ENCODE data around the gene CYP26B1.
"Not testable (repeated sequence)": the region's sequence is repeated elsewhere in the genome, so short reads cannot be mapped to it uniquely, and the experiment has no call there.

Gene CYP26B1

DNA sequence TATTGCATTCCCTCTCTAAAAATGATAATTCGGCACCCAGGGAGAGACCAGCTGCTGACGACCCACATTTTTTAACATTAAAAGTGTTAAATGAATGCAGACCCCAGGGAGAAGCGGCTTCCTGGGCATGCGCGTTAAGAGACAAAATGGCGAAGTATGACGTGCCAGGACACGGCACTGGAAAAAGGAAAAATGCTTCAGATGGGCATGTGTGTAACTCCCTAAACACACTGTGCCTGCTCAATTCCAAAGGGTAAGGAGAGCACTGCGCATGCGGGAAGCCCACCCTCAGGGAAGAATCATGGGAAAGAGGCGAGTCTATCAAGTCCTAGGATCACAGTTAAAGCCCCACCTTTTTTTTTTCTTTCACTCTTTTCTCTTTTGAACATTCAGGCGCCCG, 58.1 kb downstream of the CYP26B1 start:
- Histone ChIP-seq H3K27me3 (ENCODE audit: control insufficient read depth in 1 of 2, insufficient read depth in 2 of 2, low read length in 2 of 2) (peaks cover 0 to 7% of the 10 kb centered on the region in 2 donors), H3K9ac (ENCODE audit: low read length in 2 of 2) (no peak overlapping the region), H3K27ac (ENCODE audit: low read length) (no peak overlapping the region), H3K9me3 (ENCODE audit: control insufficient read depth in 2 of 2, low read length in 2 of 2) (no peaks in the 10 kb centered on the region), H3K36me3 (ENCODE audit: control insufficient read depth in 2 of 2, insufficient read depth in 2 of 2, low read length in 2 of 2) (no peaks in the 10 kb centered on the region), H3K4me3 (ENCODE audit: low read length in 2 of 2) (no peak overlapping the region), H3K4me1 (ENCODE audit: control insufficient read depth, insufficient read depth, low read length) (no peaks in the 10 kb centered on the region)

DNA sequence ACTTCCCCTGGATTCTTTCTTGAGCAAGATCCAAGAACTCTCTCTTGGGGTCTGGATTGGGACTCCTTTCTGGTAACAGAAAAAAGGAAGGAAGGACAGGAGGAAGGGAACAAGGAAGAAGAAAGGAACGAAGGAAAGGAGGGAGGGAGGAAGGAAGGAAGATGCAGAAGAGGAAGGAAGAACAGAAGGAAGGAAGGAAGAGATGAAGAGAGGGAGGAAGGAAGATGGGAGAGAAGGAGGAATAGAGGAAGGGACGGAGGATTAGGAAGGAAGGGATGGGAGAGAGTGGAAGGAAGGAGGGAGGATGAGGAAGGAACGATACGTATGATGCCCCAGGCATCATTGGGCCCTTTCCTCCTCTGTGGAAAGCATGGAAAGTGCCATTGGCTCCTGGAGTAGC, 58.6 kb downstream of the CYP26B1 start:
- Histone ChIP-seq H3K9me3 (ENCODE audit: control insufficient read depth in 2 of 2, low read length in 2 of 2) (no peaks in the 10 kb centered on the region), H3K4me1 (ENCODE audit: control insufficient read depth, insufficient read depth, low read length) (no peaks in the 10 kb centered on the region), H3K27me3 (ENCODE audit: control insufficient read depth in 1 of 2, insufficient read depth in 2 of 2, low read length in 2 of 2) (peaks cover 0 to 7% of the 10 kb centered on the region in 2 donors), H3K27ac (ENCODE audit: low read length) (no peak overlapping the region), H3K36me3 (ENCODE audit: control insufficient read depth in 2 of 2, insufficient read depth in 2 of 2, low read length in 2 of 2) (no peaks in the 10 kb centered on the region), H3K4me3 (ENCODE audit: low read length in 2 of 2) (no peak overlapping the region), H3K9ac (ENCODE audit: low read length in 2 of 2) (no peak overlapping the region)

DNA sequence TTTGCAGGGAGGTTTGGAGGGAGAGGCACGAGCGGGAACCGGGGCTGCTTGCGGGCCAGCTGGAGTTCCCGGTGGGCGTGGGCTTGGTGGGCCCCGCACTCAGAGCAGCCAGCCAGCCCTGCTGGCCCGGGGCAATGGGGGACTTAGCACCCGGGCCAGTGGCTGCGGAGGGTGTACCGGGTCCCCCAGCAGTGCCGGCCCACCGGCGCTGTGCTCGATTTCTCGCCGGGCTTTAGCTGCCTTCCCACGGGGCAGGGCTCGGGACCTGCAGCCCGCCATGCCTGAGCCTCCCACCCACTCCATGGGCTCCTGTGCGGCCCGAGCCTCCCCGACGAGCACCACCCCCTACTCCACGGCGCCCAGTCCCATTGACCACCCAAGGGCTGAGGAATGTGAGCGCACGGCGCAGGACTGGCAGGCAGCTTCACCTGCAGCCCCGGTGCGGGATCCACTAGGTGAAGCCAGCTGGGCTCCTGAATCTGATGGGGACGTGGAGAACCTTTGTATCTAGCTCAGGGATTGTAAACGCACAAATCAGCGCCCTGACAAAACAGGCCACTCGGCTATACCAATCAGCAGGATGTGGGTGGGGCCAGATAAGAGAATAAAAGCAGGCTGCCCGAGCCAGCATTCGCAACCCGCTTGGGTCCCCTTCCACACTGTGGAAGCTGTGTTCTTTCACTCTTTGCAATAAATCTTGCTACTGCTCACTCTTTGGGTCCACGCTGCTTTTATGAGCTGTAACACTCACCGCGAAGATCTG, 60.6 kb downstream of the CYP26B1 start:
- H3K36me3 ChIP-seq (ENCODE audit: control insufficient read depth in 2 of 2, insufficient read depth in 2 of 2, low read length in 2 of 2); H3K9ac ChIP-seq (ENCODE audit: low read length in 2 of 2); H3K4me3 ChIP-seq (ENCODE audit: low read length in 2 of 2); H3K27me3 ChIP-seq (ENCODE audit: control insufficient read depth in 1 of 2, insufficient read depth in 2 of 2, low read length in 2 of 2); H3K27ac ChIP-seq (ENCODE audit: low read length); H3K4me1 ChIP-seq (ENCODE audit: control insufficient read depth, insufficient read depth, low read length); H3K9me3 ChIP-seq (ENCODE audit: control insufficient read depth in 2 of 2, low read length in 2 of 2): not testable (repeated sequence)

GRCh38 chr2:72085513-72085912, 62.1 kb downstream of the CYP26B1 start:
- Histone ChIP-seq H3K4me3 (ENCODE audit: low read length in 2 of 2) (no peak overlapping the region), H3K9ac (ENCODE audit: low read length in 2 of 2) (no peak overlapping the region), H3K4me1 (ENCODE audit: control insufficient read depth, insufficient read depth, low read length) (no peaks in the 10 kb centered on the region), H3K27me3 (ENCODE audit: control insufficient read depth in 1 of 2, insufficient read depth in 2 of 2, low read length in 2 of 2) (peaks cover 0 to 7% of the 10 kb centered on the region in 2 donors), H3K36me3 (ENCODE audit: control insufficient read depth in 2 of 2, insufficient read depth in 2 of 2, low read length in 2 of 2) (no peaks in the 10 kb centered on the region), H3K27ac (ENCODE audit: low read length) (no peak overlapping the region), H3K9me3 (ENCODE audit: control insufficient read depth in 2 of 2, low read length in 2 of 2) (no peaks in the 10 kb centered on the region)

DNA sequence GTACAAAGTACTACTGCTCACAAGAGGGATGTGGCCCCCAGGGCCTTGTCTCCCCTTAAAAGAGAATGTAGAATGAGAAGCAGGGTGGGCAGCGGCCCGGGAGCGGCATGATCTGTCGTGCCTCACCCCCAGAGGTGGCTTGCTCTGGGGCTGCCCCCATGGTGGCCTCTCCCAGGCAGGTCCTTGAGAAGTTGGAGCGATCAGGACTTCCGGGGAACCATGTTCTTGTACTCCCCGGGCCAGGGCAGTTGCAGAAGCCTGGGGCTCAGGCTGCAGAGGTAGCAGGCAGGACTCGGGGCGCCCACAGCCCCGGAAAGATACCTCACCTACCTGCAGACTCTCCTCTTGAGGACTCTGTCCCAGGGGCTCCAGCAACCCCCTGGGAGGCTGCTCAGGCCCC, 62.6 kb downstream of the CYP26B1 start:
- H3K27me3 ChIP-seq (ENCODE audit: control insufficient read depth in 1 of 2, insufficient read depth in 2 of 2, low read length in 2 of 2), result peaks cover 0 to 7% of the 10 kb centered on the region in 2 donors
- no peak overlapping the region for H3K4me3 ChIP-seq (ENCODE audit: low read length in 2 of 2)
- no peak overlapping the region for H3K27ac ChIP-seq (ENCODE audit: low read length)
- H3K36me3 ChIP-seq (ENCODE audit: control insufficient read depth in 2 of 2, insufficient read depth in 2 of 2, low read length in 2 of 2), result no peaks in the 10 kb centered on the region
- H3K9ac ChIP-seq (ENCODE audit: low read length in 2 of 2), result no peak overlapping the region
- no peaks in the 10 kb centered on the region for H3K4me1 ChIP-seq (ENCODE audit: control insufficient read depth, insufficient read depth, low read length)
- no peaks in the 10 kb centered on the region for H3K9me3 ChIP-seq (ENCODE audit: control insufficient read depth in 2 of 2, low read length in 2 of 2)

GRCh38 chr2:72084584-72084976, 63.1 kb downstream of the CYP26B1 start:
- Histone ChIP-seq H3K9me3 (ENCODE audit: control insufficient read depth in 2 of 2, low read length in 2 of 2) (no peaks in the 10 kb centered on the region), H3K9ac (ENCODE audit: low read length in 2 of 2) (no peak overlapping the region), H3K36me3 (ENCODE audit: control insufficient read depth in 2 of 2, insufficient read depth in 2 of 2, low read length in 2 of 2) (no peaks in the 10 kb centered on the region), H3K4me1 (ENCODE audit: control insufficient read depth, insufficient read depth, low read length) (no peaks in the 10 kb centered on the region), H3K27me3 (ENCODE audit: control insufficient read depth in 1 of 2, insufficient read depth in 2 of 2, low read length in 2 of 2) (peaks cover 0 to 7% of the 10 kb centered on the region in 2 donors), H3K27ac (ENCODE audit: low read length) (no peak overlapping the region), H3K4me3 (ENCODE audit: low read length in 2 of 2) (no peak overlapping the region)

DNA sequence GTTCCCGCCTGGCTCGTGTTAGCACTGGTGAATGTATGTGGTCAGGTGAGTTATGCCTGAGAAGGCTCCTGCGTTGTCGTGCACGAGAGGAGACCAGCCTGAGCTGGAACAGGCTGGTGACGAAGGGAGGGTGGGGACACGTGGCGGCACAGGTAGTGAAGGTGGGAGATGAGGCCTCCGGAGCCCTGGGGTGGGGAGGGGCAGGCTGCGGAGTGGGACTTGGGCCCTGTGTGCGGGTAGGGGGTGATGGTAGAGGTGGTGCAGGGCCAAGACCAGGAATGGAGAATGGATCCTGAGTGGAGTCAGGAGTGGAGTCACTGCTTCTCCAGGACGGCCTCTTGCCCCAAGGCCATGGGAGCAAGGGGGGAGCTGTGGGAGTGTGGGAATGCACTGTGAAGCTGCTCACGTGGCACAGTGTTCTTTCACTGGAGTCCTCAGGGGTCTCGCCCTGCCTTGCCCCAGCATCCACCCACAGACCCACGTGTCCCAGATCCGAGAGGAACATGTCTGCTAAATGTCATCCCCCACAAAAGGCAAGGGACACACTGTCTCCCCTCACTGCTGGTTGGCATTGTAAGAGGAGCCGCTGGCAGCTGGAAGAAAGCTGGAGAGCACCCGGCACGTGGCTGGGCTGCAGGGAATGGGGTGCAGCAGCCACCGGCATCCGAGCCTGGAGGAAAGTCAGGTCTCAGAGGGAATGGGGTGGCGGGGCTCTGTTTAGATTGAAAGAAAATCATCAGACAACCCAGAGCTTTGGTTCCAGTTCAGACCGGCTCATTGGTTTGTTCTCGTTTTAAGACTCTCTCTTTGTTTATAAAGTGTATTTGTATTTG, 63.7 kb downstream of the CYP26B1 start:
- H3K4me3 ChIP-seq (ENCODE audit: low read length in 2 of 2), result no peak overlapping the region
- no peak overlapping the region for H3K27ac ChIP-seq (ENCODE audit: low read length)
- H3K27me3 ChIP-seq (ENCODE audit: control insufficient read depth in 1 of 2, insufficient read depth in 2 of 2, low read length in 2 of 2), result peaks cover 0 to 7% of the 10 kb centered on the region in 2 donors
- no peaks in the 10 kb centered on the region for H3K36me3 ChIP-seq (ENCODE audit: control insufficient read depth in 2 of 2, insufficient read depth in 2 of 2, low read length in 2 of 2)
- no peaks in the 10 kb centered on the region for H3K4me1 ChIP-seq (ENCODE audit: control insufficient read depth, insufficient read depth, low read length)
- H3K9ac ChIP-seq (ENCODE audit: low read length in 2 of 2), result no peak overlapping the region
- H3K9me3 ChIP-seq (ENCODE audit: control insufficient read depth in 2 of 2, low read length in 2 of 2), result no peaks in the 10 kb centered on the region

- Histone ChIP-seq H3K27me3 (ENCODE audit: control insufficient read depth in 1 of 2, insufficient read depth in 2 of 2, low read length in 2 of 2) (peaks cover 0 to 7% of the 10 kb centered on the region in 2 donors), H3K27ac (ENCODE audit: low read length) (no peak overlapping the region), H3K4me3 (ENCODE audit: low read length in 2 of 2) (no peak overlapping the region), H3K9me3 (ENCODE audit: control insufficient read depth in 2 of 2, low read length in 2 of 2) (no peaks in the 10 kb centered on the region), H3K36me3 (ENCODE audit: control insufficient read depth in 2 of 2, insufficient read depth in 2 of 2, low read length in 2 of 2) (no peaks in the 10 kb centered on the region), H3K9ac (ENCODE audit: low read length in 2 of 2) (no peak overlapping the region), H3K4me1 (ENCODE audit: control insufficient read depth, insufficient read depth, low read length) (no peaks in the 10 kb centered on the region)
Observed at GRCh38 chr2:72082887-72083286, 64.8 kb downstream of the CYP26B1 start.

- H3K4me3 ChIP-seq (ENCODE audit: low read length in 2 of 2), result no peak overlapping the region
- no peaks in the 10 kb centered on the region for H3K4me1 ChIP-seq (ENCODE audit: control insufficient read depth, insufficient read depth, low read length)
- H3K27ac ChIP-seq (ENCODE audit: low read length), result no peak overlapping the region
- H3K9ac ChIP-seq (ENCODE audit: low read length in 2 of 2), result no peak overlapping the region
- no peaks in the 10 kb centered on the region for H3K36me3 ChIP-seq (ENCODE audit: control insufficient read depth in 2 of 2, insufficient read depth in 2 of 2, low read length in 2 of 2)
- no peaks in the 10 kb centered on the region for H3K9me3 ChIP-seq (ENCODE audit: control insufficient read depth in 2 of 2, low read length in 2 of 2)
- peaks cover 0 to 7% of the 10 kb centered on the region in 2 donors for H3K27me3 ChIP-seq (ENCODE audit: control insufficient read depth in 1 of 2, insufficient read depth in 2 of 2, low read length in 2 of 2)
Observed at GRCh38 chr2:72082021-72082601, 65.6 kb downstream of the CYP26B1 start.

GRCh38 chr2:72081451-72081850, 66.2 kb downstream of the CYP26B1 start:
- no peak overlapping the region for H3K9ac ChIP-seq (ENCODE audit: low read length in 2 of 2)
- no peak overlapping the region for H3K27ac ChIP-seq (ENCODE audit: low read length)
- no peaks in the 10 kb centered on the region for H3K9me3 ChIP-seq (ENCODE audit: control insufficient read depth in 2 of 2, low read length in 2 of 2)
- peaks cover 0 to 7% of the 10 kb centered on the region in 2 donors for H3K27me3 ChIP-seq (ENCODE audit: control insufficient read depth in 1 of 2, insufficient read depth in 2 of 2, low read length in 2 of 2)
- no peak overlapping the region for H3K4me3 ChIP-seq (ENCODE audit: low read length in 2 of 2)
- no peaks in the 10 kb centered on the region for H3K36me3 ChIP-seq (ENCODE audit: control insufficient read depth in 2 of 2, insufficient read depth in 2 of 2, low read length in 2 of 2)
- H3K4me1 ChIP-seq (ENCODE audit: control insufficient read depth, insufficient read depth, low read length), result no peaks in the 10 kb centered on the region
